Activated CD4-positive, alpha-beta T cell treated with anti-CD3 and anti-CD28 coated beads for 4 hours (primary cell): ENCODE measurements around the gene CYP2F1.
"Not testable (repeated sequence)": the region's sequence is repeated elsewhere in the genome, so short reads cannot be mapped to it uniquely, and the experiment has no call there.

Source experiments
- DNase-seq, 2 donors: peaks; one replicate each; pipeline ENCODE4 v3.0.0-alpha.2; 2020

CYP2F1 gene

GRCh38 chr19:41127362-41127761 is 13.1 kb downstream of the CYP2F1 start:
- not testable (repeated sequence) for DNase-seq

- peak; percentile 69 to 87 for DNase-seq
Measured at GRCh38 chr19:41127801-41128300, 13.6 kb downstream of the CYP2F1 start.

- no peak for DNase-seq
Measured at GRCh38 chr19:41128692-41129091, 14.5 kb downstream of the CYP2F1 start.

- DNase-seq, result no peak
Measured at GRCh38 chr19:41131186-41131585, 17.0 kb downstream of the CYP2F1 start.

GRCh38 chr19:41133260-41133659 is 19.0 kb downstream of the CYP2F1 start:
- DNase-seq, result no peak

- no peak for DNase-seq
Measured at GRCh38 chr19:41134616-41135015, 20.4 kb downstream of the CYP2F1 start.

GRCh38 chr19:41135390-41136384 is 21.5 kb downstream of the CYP2F1 start:
- DNase-seq, result peak; percentile 9 to 31

- no peak for DNase-seq
Measured at GRCh38 chr19:41136636-41137455, 22.6 kb downstream of the CYP2F1 start.

- peak; percentile 88 to 94 for DNase-seq
Measured at GRCh38 chr19:41144403-41144802, 30.2 kb downstream of the CYP2F1 start.

GRCh38 chr19:41149831-41150230 is 35.6 kb downstream of the CYP2F1 start:
- no peak for DNase-seq

- not testable (repeated sequence) for DNase-seq
Measured at GRCh38 chr19:41150986-41151385, 36.8 kb downstream of the CYP2F1 start.

GRCh38 chr19:41154060-41154459 is 39.8 kb downstream of the CYP2F1 start:
- no peak for DNase-seq

- no peak for DNase-seq
Measured at GRCh38 chr19:41156207-41156606, 42.0 kb downstream of the CYP2F1 start.

GRCh38 chr19:41159881-41160280 is 45.6 kb downstream of the CYP2F1 start:
- DNase-seq, result no peak

GRCh38 chr19:41161903-41162302 is 47.7 kb downstream of the CYP2F1 start:
- DNase-seq, result no peak

- no peak for DNase-seq
Measured at GRCh38 chr19:41166944-41167804, 52.9 kb downstream of the CYP2F1 start.

- no peak for DNase-seq
Measured at GRCh38 chr19:41172297-41173164, 58.3 kb downstream of the CYP2F1 start.

- no peak for DNase-seq
Measured at GRCh38 chr19:41174297-41174928, 60.2 kb downstream of the CYP2F1 start.

- DNase-seq, result peak; percentile 12 to 38
Measured at GRCh38 chr19:41175801-41176777, 61.9 kb downstream of the CYP2F1 start.
